GM18870 (cell line): ENCODE results near the gene ATXN1.

Experiments used
- ATAC-seq: cut with Tn5 transposase; IDR thresholded peaks from one replicate; pipeline ENCODE4 v1.9.1; 2021; ENCODE audit warnings: moderate library complexity; ENCODE audit not compliant: unreplicated experiment

The ATXN1 gene

GRCh38 chr6:16518265-16518664 lies 243.0 kb downstream of the ATXN1 start:
- no peak for ATAC-seq

- ATAC-seq, result no peak
Observed at GRCh38 chr6:16514249-16514648, 247.0 kb downstream of the ATXN1 start.

DNA sequence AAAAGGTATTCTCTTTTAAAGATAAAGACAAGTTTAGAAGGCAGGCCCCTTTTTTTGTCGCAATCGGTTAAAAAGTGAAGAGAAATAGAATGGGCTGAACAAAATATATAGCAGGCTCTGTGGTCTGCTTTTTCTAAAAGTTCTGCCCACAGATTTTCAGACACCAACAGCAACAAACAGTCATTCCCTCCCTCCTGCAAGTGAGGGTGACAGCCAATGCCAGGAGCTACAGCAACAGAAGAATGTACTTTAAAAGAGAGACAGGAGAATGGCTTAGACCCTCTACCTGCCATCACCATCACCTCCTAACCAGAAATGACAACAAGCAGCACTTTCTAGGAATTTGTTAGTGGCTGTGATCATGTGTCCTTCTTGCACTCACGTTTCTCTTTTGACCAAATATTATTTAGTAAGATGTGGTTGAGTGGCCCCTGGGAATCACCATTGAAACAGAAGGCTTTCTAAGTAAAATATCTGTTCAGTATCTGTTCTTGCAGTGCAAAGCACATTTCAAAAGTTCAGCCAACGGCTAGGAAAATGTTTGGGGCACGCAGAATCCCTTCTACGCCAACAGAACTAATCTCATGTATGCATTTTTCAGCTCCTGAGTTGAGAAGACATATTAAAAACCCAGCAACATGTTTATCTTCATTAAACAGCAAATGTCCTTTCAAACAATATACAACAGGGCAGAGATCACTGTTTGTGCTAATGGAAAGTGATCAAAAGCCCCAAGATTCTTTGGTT lies 248.5 kb downstream of the ATXN1 start:
- ATAC-seq, result no peak

GRCh38 chr6:16511723-16512489 lies 249.4 kb downstream of the ATXN1 start:
- ATAC-seq, result peak; percentile 53

DNA sequence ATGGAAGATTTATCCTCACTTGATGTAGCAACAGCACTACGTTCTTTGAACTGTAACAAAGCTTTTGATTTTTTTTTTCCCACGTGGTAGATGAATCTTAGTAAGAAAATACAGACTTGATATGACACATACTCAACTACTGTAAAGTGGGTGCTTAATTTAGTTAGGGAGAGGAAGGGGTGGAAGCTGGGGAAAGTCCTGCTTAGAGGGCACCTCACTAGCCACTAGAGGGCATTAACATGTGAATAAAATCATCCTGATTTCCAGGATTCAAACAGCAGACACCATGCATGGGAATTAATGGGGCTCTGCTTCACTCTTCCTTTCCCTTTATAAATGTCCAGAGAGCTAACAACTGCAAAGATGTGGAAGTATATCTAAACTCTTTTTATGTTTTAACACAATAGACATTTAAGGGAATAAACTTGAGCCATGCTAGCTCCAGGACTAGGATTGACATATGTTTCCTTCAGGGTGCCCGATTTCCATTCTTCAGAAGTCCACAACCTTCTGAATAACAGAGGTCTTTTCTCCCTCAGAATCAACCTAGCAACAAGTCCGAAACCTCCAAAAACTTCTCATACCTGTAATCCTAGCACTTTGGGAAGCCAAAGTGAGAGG lies 250.1 kb downstream of the ATXN1 start:
- no peak for ATAC-seq

DNA sequence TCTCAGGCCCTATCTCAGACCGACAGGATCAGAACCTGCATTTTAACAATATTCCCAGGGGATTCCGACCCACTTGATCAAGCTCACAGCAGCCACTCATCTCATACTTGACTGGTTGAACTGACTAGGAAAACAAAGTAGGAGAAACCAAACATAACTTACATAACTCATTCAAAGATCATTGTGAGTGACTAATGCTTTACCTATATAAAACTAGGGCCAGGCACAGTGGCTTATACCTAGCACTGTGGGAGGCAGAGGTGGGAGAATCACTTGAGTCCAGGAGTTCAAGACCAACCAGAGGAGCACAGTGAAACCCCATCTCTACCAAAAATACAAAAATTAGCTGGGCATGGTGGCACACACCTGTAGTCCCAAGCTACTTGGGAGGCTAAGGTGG lies 251.0 kb downstream of the ATXN1 start:
- no peak for ATAC-seq

DNA sequence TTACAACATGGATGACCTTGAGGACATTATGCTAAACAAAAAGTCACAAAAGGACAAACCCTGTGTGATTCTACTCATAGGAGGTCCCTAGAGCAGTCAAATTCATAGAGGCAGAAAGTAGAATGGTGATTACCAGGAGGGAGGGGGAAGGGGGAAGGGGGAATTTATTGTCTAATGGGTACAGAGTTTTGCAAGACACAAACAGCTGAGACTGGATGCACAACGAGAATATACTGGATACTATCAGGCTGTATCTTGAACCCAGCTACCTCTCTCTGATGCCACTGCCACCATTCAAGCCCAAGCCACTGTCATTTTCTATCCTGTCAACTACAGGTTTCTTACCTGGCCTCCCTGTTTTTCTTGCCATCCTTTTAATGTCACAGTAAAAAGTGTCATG lies 252.3 kb downstream of the ATXN1 start:
- ATAC-seq, result no peak

DNA sequence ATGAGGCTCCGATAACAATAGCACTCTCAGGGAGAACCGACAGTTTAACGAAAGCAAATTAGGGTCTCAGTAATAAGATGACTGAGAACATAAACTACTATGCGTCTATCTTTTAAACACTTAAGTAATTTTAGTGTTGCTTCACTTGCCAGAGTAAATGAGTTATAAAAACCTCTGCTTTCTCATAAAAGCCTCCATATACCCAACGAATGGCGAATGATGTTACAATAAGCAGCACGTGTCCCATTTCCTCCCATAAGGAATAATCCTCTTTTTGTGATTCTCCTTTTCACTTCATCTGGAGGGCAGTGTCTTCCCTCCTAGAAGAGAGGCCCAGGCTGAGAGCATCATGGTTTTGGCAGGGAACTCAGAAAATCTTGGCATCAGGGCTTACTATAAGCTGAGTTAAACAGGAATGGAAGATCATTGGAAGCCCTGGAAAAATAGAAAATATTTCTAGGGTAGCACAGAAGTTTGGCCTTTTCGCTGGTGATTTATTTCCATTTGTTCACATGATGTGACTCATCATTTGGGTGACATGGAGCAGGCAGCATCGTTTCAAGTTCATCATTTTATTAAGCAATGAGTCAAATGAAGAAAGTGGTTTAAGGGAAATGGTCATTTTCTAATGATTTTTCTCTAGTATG lies 255.4 kb downstream of the ATXN1 start:
- ATAC-seq, result no peak

DNA sequence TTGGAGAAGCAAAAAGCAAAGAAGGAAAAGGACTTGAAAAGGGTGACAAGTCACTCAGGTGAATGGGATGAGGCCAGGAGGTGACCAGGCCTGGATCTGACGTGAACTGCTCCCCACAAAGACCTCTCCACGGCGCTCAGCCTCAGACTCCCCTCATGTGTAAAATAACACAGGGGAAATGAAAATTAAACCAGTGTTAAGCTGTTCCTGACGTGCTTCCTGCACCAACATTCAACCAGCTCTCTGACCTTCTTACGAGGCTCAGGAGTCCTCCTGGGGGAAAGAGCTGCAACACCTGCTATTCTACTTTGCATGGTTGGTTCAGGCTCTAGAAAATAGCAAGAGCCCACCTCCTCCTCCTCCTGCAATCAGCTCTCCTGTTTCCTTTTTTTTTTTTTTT lies 256.7 kb downstream of the ATXN1 start:
- no peak for ATAC-seq

GRCh38 chr6:16503970-16504415 lies 257.3 kb downstream of the ATXN1 start:
- ATAC-seq, result peak; percentile 79

GRCh38 chr6:16503241-16503775 lies 258.0 kb downstream of the ATXN1 start:
- no peak for ATAC-seq

DNA sequence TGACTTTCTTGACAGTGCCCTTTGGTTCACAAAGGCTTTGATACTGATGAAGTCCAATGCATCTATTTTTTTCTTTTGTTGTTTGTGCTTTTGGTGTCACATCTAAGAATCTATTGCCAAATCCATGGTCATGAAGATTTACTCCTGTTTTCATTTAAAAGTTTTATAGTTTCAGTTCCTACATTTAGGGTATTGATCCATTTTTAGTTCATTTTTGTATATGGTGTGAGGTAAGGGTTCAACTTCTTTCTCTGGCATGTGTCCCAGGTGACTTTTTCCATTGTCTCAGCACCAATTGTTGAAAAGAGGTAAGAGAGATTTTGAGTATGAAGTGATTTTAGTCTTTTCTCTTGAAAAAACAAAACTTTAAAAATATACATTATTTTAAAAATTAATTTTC lies 262.3 kb downstream of the ATXN1 start:
- no peak for ATAC-seq

GRCh38 chr6:16498237-16498636 lies 263.0 kb downstream of the ATXN1 start:
- no peak for ATAC-seq

- ATAC-seq, result no peak
Observed at GRCh38 chr6:16496991-16497801, 264.1 kb downstream of the ATXN1 start.

DNA sequence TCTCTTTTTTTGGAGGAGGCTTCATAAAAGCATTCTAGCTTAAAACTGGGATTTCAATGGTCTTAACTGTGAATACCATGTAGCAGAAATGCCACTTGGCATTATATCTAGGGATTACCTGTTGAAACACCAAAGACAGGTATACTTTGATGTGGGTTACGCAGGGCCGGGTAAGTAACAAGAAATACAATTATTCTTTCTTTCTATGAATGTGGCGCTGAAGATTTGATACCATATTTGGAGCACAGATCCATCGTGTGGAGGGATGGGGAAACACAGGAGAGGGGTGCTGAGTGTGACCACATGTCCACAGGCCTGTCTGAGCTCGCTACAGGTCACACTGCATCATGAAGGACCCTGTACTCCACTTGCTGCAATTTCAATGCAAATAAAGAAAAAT lies 265.1 kb downstream of the ATXN1 start:
- no peak for ATAC-seq

DNA sequence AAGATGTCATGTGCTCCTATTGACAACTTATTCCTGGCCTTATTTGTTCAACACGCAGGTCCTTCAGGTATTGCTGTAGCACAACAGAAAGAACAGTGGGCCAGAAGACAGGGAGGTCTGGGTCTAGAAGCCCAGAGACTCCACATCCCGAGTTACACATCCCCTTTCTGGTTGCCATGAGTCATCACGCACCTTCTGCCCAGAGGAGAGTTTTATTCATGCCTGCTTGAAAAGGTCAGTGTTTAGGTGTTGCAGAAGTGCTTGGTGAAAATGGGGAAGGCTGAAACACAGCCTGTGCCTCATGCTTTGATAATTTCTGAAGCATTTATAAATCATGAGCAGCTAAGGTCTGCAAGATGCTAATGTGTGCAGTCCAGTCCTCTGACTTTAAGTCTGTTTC lies 266.5 kb downstream of the ATXN1 start:
- peak; percentile 84 for ATAC-seq

DNA sequence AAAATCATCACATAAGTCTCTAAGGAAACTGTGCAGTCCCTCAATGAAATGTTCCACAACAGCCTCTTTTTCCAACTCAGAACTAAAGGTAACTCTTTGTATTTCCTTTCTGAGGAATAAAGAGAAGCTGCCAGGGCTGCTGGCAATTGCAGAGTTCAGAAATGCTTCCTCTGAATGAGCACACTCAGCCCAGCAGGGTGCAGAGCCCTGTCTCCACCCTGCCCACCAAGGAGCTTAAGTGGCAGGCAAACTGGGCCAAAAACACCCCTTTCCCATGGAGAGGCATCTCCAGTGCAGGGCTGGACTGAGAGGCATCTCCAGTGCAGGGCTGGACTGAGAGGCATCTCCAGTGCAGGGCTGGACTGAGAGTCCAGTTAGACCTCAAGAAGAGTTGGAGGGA lies 267.5 kb downstream of the ATXN1 start:
- no peak for ATAC-seq

- ATAC-seq, result peak; percentile 36
Observed at GRCh38 chr6:16493112-16493511, 268.1 kb downstream of the ATXN1 start.

DNA sequence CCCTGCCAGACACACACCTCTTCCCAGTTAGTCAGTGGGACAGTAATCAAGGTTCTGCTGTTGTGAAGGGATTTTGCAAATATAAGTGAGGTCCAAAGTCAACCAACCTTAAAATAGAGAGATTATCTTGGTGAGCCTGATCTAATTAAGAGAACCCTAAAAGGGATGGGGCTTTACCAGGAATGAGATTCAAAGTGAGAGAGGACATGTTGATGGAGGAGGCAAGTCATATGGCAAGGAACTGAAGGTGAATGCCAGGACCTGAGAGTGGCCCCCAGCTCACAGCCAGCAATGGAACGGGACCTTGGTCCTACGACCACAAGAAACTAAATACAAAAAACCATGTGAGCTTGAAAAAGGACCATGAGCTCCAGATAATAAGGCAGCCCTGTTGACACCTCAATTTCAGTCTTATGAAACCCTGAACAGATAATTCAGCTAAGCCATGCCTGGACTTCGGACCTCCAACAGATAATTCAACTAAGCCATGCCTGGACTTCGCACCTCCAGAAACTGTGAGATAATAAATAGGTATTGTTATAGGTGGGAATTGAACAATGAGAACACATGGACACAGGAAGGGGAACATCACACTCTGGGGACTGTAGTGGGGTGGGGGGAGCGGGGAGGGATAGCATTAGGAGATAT lies 269.5 kb downstream of the ATXN1 start:
- no peak for ATAC-seq

GRCh38 chr6:16490616-16491015 lies 270.6 kb downstream of the ATXN1 start:
- no peak for ATAC-seq
